ENCODE measurements around the gene CRK.
"Not testable (repeated sequence)": the region's sequence is repeated elsewhere in the genome, so short reads cannot be mapped to it uniquely, and the experiment has no call there.

Gene CRK

DNA sequence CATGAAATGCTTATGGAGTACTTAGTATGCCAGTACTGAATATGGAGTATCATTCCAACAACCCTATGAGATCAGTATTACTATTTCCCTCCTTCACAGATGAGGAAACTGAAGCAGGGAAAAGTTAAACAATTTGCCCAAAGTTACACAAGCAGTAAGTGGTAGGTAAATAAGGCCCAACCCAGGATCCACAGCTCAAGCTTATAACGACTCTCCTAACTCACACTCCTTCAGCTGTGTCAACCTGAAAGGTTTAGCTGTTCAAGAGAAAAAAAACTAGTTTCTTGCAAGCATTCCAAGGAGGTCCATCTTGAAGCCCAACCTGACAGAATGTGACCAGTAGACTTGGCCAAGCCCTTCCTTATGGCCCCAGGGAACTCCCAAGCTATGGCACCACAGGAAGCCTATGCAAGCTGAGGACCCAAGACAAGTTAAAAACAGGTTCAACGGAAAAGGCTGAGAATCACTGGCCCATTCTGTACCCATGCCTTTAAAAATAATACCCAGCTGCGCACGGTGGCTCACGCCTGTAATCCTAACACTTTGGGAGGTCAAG is 6.5 kb downstream of the CRK start:
- TF ChIP-seq, protein P1, sequence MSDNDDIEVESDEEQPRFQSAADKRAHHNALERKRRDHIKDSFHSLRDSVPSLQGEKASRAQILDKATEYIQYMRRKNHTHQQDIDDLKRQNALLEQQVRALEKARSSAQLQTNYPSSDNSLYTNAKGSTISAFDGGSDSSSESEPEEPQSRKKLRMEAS (IDR thresholded peaks at IDR 0.05; ENCODE audit: low read depth, low read length) = no peak
- TF ChIP-seq POLR2A (IDR thresholded peaks at IDR 0.05; ENCODE audit: extremely low read depth, insufficient read length) = no peak
- TF ChIP-seq, protein P2, sequence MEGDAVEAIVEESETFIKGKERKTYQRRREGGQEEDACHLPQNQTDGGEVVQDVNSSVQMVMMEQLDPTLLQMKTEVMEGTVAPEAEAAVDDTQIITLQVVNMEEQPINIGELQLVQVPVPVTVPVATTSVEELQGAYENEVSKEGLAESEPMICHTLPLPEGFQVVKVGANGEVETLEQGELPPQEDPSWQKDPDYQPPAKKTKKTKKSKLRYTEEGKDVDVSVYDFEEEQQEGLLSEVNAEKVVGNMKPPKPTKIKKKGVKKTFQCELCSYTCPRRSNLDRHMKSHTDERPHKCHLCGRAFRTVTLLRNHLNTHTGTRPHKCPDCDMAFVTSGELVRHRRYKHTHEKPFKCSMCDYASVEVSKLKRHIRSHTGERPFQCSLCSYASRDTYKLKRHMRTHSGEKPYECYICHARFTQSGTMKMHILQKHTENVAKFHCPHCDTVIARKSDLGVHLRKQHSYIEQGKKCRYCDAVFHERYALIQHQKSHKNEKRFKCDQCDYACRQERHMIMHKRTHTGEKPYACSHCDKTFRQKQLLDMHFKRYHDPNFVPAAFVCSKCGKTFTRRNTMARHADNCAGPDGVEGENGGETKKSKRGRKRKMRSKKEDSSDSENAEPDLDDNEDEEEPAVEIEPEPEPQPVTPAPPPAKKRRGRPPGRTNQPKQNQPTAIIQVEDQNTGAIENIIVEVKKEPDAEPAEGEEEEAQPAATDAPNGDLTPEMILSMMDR (IDR thresholded peaks at IDR 0.05; ENCODE audit: low read depth, low read length) = no peak
- no peak for TF ChIP-seq MYC (IDR thresholded peaks at IDR 0.05; ENCODE audit: low read depth, low read length)
- H3K4me3 ChIP-seq (ENCODE audit: low read depth, low read length) = no peak overlapping the region
- no peak for DNase-seq (ENCODE audit: low read depth)

DNA sequence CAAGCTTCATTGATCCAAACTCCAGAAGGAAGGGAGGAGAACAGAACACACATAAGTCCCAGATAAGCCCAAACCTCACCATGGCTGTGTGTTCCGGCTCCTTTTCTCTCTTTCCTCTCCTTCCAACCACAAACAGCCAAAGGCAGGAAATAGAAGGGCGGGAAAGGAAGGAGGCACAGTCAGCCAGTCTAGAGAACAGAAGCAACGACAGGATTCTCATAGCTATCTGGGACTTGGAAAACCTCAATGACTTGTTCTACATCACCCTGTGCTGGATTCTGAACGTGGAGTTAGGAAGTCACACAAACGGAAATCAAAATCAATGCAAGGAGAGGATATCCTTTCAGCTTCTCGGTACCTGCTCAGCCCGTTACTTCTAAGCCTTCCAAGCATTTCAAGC is 9.0 kb downstream of the CRK start:
- no peak overlapping the region for H3K4me3 ChIP-seq (ENCODE audit: low read depth, low read length)
- TF ChIP-seq MYC (IDR thresholded peaks at IDR 0.05; ENCODE audit: low read depth, low read length) (no peak), POLR2A (IDR thresholded peaks at IDR 0.05; ENCODE audit: extremely low read depth, insufficient read length) (no peak)
- TF ChIP-seq, protein P2 (IDR thresholded peaks at IDR 0.05; ENCODE audit: low read depth, low read length) = no peak
- TF ChIP-seq, protein P1 (IDR thresholded peaks at IDR 0.05; ENCODE audit: low read depth, low read length) = no peak
- DNase-seq (ENCODE audit: low read depth) = no peak

DNA sequence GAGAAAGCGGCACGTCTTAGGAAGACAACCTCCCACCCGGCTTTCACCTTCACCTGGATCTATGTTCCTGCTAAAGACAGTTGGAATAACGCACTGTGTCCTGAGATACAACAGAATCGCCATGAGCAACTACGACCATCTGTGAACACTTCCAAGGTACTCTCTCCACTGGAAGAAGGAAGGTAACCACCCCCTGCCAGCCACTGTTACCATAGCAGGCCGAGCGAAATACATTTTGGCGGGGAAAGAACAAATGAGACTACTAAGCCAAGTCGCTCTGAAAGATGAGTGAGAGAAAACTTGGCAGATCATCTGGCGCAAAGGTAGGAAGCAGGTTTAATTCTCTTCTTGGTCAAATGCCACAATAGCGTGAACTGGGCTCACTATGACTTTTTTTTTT is 9.8 kb downstream of the CRK start:
- TF ChIP-seq, protein P2 (IDR thresholded peaks at IDR 0.05; ENCODE audit: low read depth, low read length) = no peak
- TF ChIP-seq, protein P1 (IDR thresholded peaks at IDR 0.05; ENCODE audit: low read depth, low read length) = no peak
- TF ChIP-seq MYC (IDR thresholded peaks at IDR 0.05; ENCODE audit: low read depth, low read length) = no peak
- no peak for TF ChIP-seq POLR2A (IDR thresholded peaks at IDR 0.05; ENCODE audit: extremely low read depth, insufficient read length)
- DNase-seq (ENCODE audit: low read depth) = no peak
- no peak overlapping the region for H3K4me3 ChIP-seq (ENCODE audit: low read depth, low read length)

DNA sequence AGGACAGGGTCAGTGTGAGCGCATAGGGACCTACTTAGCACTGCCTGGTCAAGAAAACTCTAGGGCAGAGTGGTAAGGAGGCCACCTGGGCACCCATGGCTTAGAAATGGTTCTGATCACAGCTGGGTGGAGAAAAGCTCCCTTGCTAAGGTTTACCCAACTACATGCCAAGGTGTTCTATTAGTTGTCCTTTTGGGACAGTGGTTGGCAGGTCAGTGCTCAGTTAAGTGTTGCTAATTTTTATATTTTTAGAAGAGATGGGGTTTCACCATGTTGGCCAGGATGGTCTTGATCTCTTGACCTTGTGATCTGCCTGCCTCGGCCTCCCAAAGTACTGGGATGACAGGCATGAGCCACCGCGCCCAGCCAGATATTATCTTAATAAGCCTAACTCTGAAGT is 10.3 kb downstream of the CRK start:
- not testable (repeated sequence) for H3K4me3 ChIP-seq (ENCODE audit: low read depth, low read length); DNase-seq (ENCODE audit: low read depth)

DNA sequence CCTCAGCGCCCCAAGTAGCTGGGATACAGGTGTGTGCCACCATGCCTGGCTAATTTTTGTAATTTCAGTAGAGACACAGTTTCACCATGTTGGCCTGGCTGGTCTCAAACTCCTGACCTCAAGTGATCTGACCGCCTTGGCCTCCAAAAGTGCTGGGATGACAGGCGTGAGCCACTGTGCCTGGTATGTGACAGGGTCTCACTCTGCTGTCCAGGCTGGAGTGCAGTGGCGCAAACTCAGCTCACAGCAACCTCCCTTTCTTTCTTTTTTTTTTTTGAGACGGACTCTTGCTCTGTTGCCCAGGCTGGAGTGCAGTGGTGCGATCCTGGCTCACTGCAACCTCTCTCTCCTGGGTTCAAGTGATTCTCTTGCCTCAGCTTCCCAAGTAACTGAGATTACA is 13.3 kb downstream of the CRK start:
- not testable (repeated sequence) for H3K4me3 ChIP-seq (ENCODE audit: low read depth, low read length); DNase-seq (ENCODE audit: low read depth)

DNA sequence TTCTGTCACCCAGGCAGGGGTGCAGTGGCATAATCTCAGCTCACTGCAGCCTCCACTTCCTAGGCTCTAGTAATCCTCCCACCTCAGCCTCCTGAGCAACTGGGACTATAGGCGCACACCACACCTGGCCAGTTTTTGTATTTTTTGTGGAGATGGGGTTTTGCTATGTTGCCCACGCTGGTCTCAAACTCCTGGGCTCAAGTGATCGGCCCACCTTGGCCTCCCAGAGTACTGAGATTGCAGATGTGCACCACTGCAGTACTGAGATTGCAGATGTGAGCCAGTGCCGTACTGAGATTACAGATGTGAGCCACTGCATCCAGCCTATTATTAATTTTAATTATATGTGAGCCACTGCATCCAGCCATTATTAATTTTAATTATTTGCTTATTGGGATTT is 13.8 kb downstream of the CRK start:
- DNase-seq (ENCODE audit: low read depth) = no peak
- TF ChIP-seq, protein P2 (IDR thresholded peaks at IDR 0.05; ENCODE audit: low read depth, low read length) = no peak
- TF ChIP-seq MYC (IDR thresholded peaks at IDR 0.05; ENCODE audit: low read depth, low read length) = no peak
- TF ChIP-seq, protein P1 (IDR thresholded peaks at IDR 0.05; ENCODE audit: low read depth, low read length) = no peak
- TF ChIP-seq POLR2A (IDR thresholded peaks at IDR 0.05; ENCODE audit: extremely low read depth, insufficient read length) = no peak

DNA sequence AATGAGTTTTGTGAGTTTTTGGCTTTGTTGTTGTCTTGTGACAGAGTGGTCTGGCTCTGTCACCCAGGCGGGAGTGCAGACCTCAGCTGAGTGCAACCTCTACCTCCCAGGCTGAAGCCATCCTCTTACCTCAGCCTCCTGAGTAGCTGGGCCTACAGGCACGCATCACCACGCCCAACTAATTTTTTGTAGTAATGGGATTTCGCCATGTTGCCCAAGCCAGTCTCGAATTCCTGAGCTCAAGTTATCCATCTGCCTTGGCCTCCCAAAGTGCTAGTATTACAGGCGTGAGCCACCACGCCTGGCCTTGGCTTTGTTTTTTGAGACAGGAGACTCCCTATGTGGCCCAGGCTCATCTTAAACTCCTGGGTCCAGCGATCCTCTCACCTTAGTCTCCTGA is 15.1 kb downstream of the CRK start:
- no peak for DNase-seq (ENCODE audit: low read depth)
- TF ChIP-seq MYC (IDR thresholded peaks at IDR 0.05; ENCODE audit: low read depth, low read length) (no peak), POLR2A (IDR thresholded peaks at IDR 0.05; ENCODE audit: extremely low read depth, insufficient read length) (no peak)
- TF ChIP-seq, protein P2 (IDR thresholded peaks at IDR 0.05; ENCODE audit: low read depth, low read length) = no peak
- TF ChIP-seq, protein P1 (IDR thresholded peaks at IDR 0.05; ENCODE audit: low read depth, low read length) = no peak
- H3K4me3 ChIP-seq (ENCODE audit: low read depth, low read length) = no peak overlapping the region

More for the DNA sequence above, 13.8 kb downstream of the CRK start:
- no peak overlapping the region for H3K4me3 ChIP-seq (ENCODE audit: low read depth, low read length)

Data from NB4 (cell line).